H1 (cell line): ENCODE data around the gene NIN. TPM values are rescaled to one million over a fixed set of nuclear protein-coding genes. Genes with fewer than 3 reads are reported as not detected.

Experiments used
- CTCF ChIA-PET: fragments of 300-600 bp; sonication (Branson Sonifier 250); formaldehyde crosslinking; loops from one replicate; lab custom pipeline; 2021; ENCODE audit not compliant: partially characterized antibody; lab: Charles Lee
- POLR2A ChIA-PET: fragments of 300-600 bp; sonication (Branson Sonifier 250); formaldehyde crosslinking; loops from one replicate; lab custom pipeline; 2021; ENCODE audit warnings: inconsistent platforms; ENCODE audit not compliant: partially characterized antibody; lab: Charles Lee
- DNase-seq, 2 experiments: peaks; one replicate each; pipeline versions ENCODE4 v3.0.0 to v3.0.0-alpha.2; 2010 to 2022; ENCODE audit warnings: low spot score in 2 of 2, low read depth in 1 of 2, mixed read lengths in 1 of 2
- FAIRE-seq: peaks from 2 replicates; lab custom pipeline; 2011; peaks lifted over from hg19 to GRCh38; lab: Jason Lieb, UNC
- H2AFZ ChIP-seq: 2 replicates; pipeline ENCODE4 v1.8.1; 2012; ENCODE audit warnings: low read length, inconsistent platforms
- H2AK5ac ChIP-seq: 2 replicates; pipeline ENCODE4 v1.6.1; 2013; ENCODE audit warnings: low read depth, low read length
- H2BK120ac ChIP-seq: replicated peaks from 2 replicates; pipeline ENCODE3; 2013; ENCODE audit warnings: low read depth, low read length, inconsistent platforms
- H2BK12ac ChIP-seq: 2 replicates; pipeline ENCODE4 v1.6.1; 2013; ENCODE audit warnings: low read depth, low read length
- H2BK15ac ChIP-seq: 2 replicates; pipeline ENCODE4 v1.6.1; 2013; ENCODE audit warnings: low read length
- H2BK20ac ChIP-seq: 2 replicates; pipeline ENCODE4 v1.6.1; 2013; ENCODE audit warnings: low read length
- H2BK5ac ChIP-seq: 2 replicates; pipeline ENCODE4 v1.6.1; 2013; ENCODE audit warnings: low read depth, low read length
- H3K14ac ChIP-seq: 2 replicates; pipeline ENCODE4 v1.6.1; 2013; ENCODE audit warnings: inconsistent platforms; ENCODE audit not compliant: insufficient read length
- H3K18ac ChIP-seq: 2 replicates; pipeline ENCODE4 v1.6.1; 2013; ENCODE audit warnings: low read length; ENCODE audit errors: extremely low read depth
- H3K23ac ChIP-seq: 2 replicates; pipeline ENCODE4 v1.6.1; 2013; ENCODE audit warnings: inconsistent platforms; ENCODE audit not compliant: insufficient read length
- H3K23me2 ChIP-seq: 2 replicates; pipeline ENCODE4 v1.6.1; 2013; ENCODE audit warnings: low read depth, low read length
- H3K27ac ChIP-seq: 2 replicates; pipeline ENCODE4 v1.6.1; 2011; ENCODE audit warnings: low read depth, low read length, inconsistent platforms
- H3K27me3 ChIP-seq, 4 experiments: replicated peaks in 1 of 4; 1 replicate in 1 of 4; 2 replicates in 3 of 4; pipeline versions ENCODE4 v1.6.1 to v1.8.1; 2011 to 2013; ENCODE audit warnings: low read length in 3 of 4, mild to moderate bottlenecking in 3 of 4, inconsistent platforms in 2 of 4, mixed read lengths in 2 of 4, moderate library complexity in 1 of 4; ENCODE audit not compliant: control insufficient read depth in 3 of 4, insufficient read depth in 3 of 4; ENCODE audit errors: extremely low read depth in 1 of 4
- H3K36me3 ChIP-seq, 4 experiments: 2 replicates each; pipeline versions ENCODE4 v1.6.1 to v1.8.1; 2011 to 2013; ENCODE audit warnings: mild to moderate bottlenecking in 4 of 4, low read length in 3 of 4, moderate library complexity in 2 of 4, control low read depth in 1 of 4, inconsistent platforms in 1 of 4; ENCODE audit not compliant: insufficient read depth in 4 of 4, control insufficient read depth in 2 of 4
- H3K4ac ChIP-seq: replicated peaks from 2 replicates; pipeline ENCODE3; 2013; ENCODE audit warnings: low read length, low read depth, mixed read lengths, inconsistent platforms; ENCODE audit not compliant: insufficient read length
- H3K4me1 ChIP-seq, 4 experiments: replicated peaks in 1 of 4; 1 replicate in 1 of 4; 2 replicates in 3 of 4; pipeline versions ENCODE4 v1.6.1 to v1.8.1; 2011 to 2013; ENCODE audit warnings: low read length in 3 of 4, inconsistent platforms in 2 of 4, mixed read lengths in 1 of 4; ENCODE audit not compliant: insufficient read depth in 4 of 4, control insufficient read depth in 3 of 4
- H3K4me2 ChIP-seq, 2 experiments: 2 replicates each; pipeline versions ENCODE4 v1.6.1 to v1.8.1; 2011 to 2013; ENCODE audit warnings: low read depth in 2 of 2, low read length in 2 of 2, control low read depth in 1 of 2, inconsistent platforms in 1 of 2, mild to moderate bottlenecking in 1 of 2; ENCODE audit not compliant: insufficient read depth in 1 of 2
- H3K4me3 ChIP-seq, 4 experiments: fragments of 200-600, 300-600 bp in 1 of 4; sonication (generic), shearing (Covaris generic), sonication (Bioruptor Twin) in 1 of 4; 2 replicates each; pipeline versions ENCODE4 v1.5.1 to v1.8.1; 2011 to 2016; ENCODE audit warnings: low read length in 4 of 4, low read depth in 3 of 4, control low read depth in 2 of 4, inconsistent platforms in 2 of 4, mild to moderate bottlenecking in 2 of 4, mixed read lengths in 1 of 4, moderate library complexity in 1 of 4; ENCODE audit not compliant: insufficient read depth in 2 of 4; ENCODE audit errors: extremely low read depth in 1 of 4
- H3K56ac ChIP-seq: replicated peaks from 2 replicates; pipeline ENCODE3; 2013; ENCODE audit warnings: low read depth, mild to moderate bottlenecking, mixed read lengths, low read length, inconsistent platforms; ENCODE audit not compliant: insufficient read length
- H3K79me1 ChIP-seq: 2 replicates; pipeline ENCODE4 v1.6.1; 2013; ENCODE audit warnings: low read depth, low read length, control low read depth
- H3K79me2 ChIP-seq, 2 experiments: 2 replicates each; pipeline versions ENCODE4 v1.6.1 to v1.8.1; 2012 to 2013; ENCODE audit warnings: low read length in 2 of 2, mild to moderate bottlenecking in 2 of 2, inconsistent platforms in 1 of 2; ENCODE audit not compliant: insufficient read depth in 2 of 2, control insufficient read depth in 1 of 2
- H3K9ac ChIP-seq, 4 experiments: replicated peaks in 1 of 4; 1 replicate in 1 of 4; 2 replicates in 3 of 4; pipeline versions ENCODE4 v1.6.1 to v1.8.1; 2011 to 2013; ENCODE audit warnings: low read depth in 3 of 4, low read length in 3 of 4, control low read depth in 2 of 4, mild to moderate bottlenecking in 2 of 4, moderate library complexity in 2 of 4, inconsistent platforms in 1 of 4; ENCODE audit errors: extremely low read depth in 1 of 4
- H3K9me3 ChIP-seq, 2 experiments: 2 replicates each; pipeline versions ENCODE4 v1.6.1 to v1.8.1; 2012 to 2013; ENCODE audit warnings: mild to moderate bottlenecking in 2 of 2, moderate library complexity in 2 of 2, control low read depth in 1 of 2, inconsistent platforms in 1 of 2, low read depth in 1 of 2, low read length in 1 of 2, mixed read lengths in 1 of 2; ENCODE audit not compliant: insufficient read depth in 2 of 2
- H4K20me1 ChIP-seq, 2 experiments: replicated peaks in 1 of 2; 2 replicates each; pipeline versions ENCODE3 to v1.8.1; 2011 to 2013; ENCODE audit warnings: inconsistent platforms in 2 of 2, low read length in 2 of 2, mild to moderate bottlenecking in 1 of 2; ENCODE audit not compliant: insufficient read depth in 2 of 2, control insufficient read depth in 1 of 2
- H4K5ac ChIP-seq: 2 replicates; pipeline ENCODE4 v1.6.1; 2013; ENCODE audit warnings: low read length, low read depth, mixed read lengths, inconsistent platforms; ENCODE audit not compliant: insufficient read length
- H4K8ac ChIP-seq: 2 replicates; pipeline ENCODE4 v1.8.0; 2013; ENCODE audit warnings: mild to moderate bottlenecking, moderate library complexity, low read length, inconsistent platforms; ENCODE audit not compliant: insufficient read depth; ENCODE audit errors: extremely low read depth
- H4K91ac ChIP-seq: replicated peaks from 2 replicates; pipeline ENCODE3; 2013; ENCODE audit warnings: low read length, mixed read lengths, inconsistent platforms; ENCODE audit not compliant: insufficient read length
- CHD1 ChIP-seq: IDR thresholded peaks from 2 replicates; pipeline ENCODE4 v1.6.1; 2012; ENCODE audit warnings: low read depth, low read length, improper control_type of control experiment
- CHD2 ChIP-seq: IDR thresholded peaks from 2 replicates; pipeline ENCODE4 v1.6.1; 2012; ENCODE audit warnings: low read length, improper control_type of control experiment
- HDAC6 ChIP-seq: IDR thresholded peaks from one replicate; pipeline ENCODE4 v1.7.1; 2012; ENCODE audit warnings: low read depth, mild to moderate bottlenecking, inconsistent platforms, low read length, moderate library complexity
- MAFK ChIP-seq: IDR thresholded peaks from 2 replicates; pipeline ENCODE4 v1.6.1; 2012; ENCODE audit warnings: low read depth, mild to moderate bottlenecking, improper control_type of control experiment, low read length
- NRF1 ChIP-seq: IDR thresholded peaks from 2 replicates; pipeline ENCODE4 v1.6.1; 2011; ENCODE audit warnings: mild to moderate bottlenecking, low read depth, low read length, improper control_type of control experiment
- PHF8 ChIP-seq: fragments of 200-600 bp; sonication (generic); conservative IDR thresholded peaks from 2 replicates; pipeline ENCODE4 v1.7.1; 2012; ENCODE audit warnings: low read depth, mild to moderate bottlenecking, inconsistent platforms, low read length, moderate library complexity
- POLR2A ChIP-seq, 2 experiments: IDR thresholded peaks; 1 replicate in 1 of 2; 2 replicates in 1 of 2; pipeline ENCODE4 v1.6.1; 2011; ENCODE audit warnings: low read depth in 2 of 2, low read length in 2 of 2, mild to moderate bottlenecking in 2 of 2; ENCODE audit errors: control extremely low read depth in 1 of 2
- RBBP5 ChIP-seq: IDR thresholded peaks from 2 replicates; pipeline ENCODE4 v1.7.1; 2012; ENCODE audit warnings: low read depth, mild to moderate bottlenecking, inconsistent platforms, low read length, moderate library complexity, borderline replicate concordance
- SAP30 ChIP-seq: fragments of 300-600 bp; sonication (generic); IDR thresholded peaks from 2 replicates; pipeline ENCODE4 v1.7.1; 2012; ENCODE audit warnings: low read length, moderate library complexity, mild to moderate bottlenecking, inconsistent platforms; ENCODE audit not compliant: insufficient read depth, insufficient replicate concordance
- SIRT6 ChIP-seq: IDR thresholded peaks from one replicate; pipeline ENCODE4 v1.7.1; 2012; ENCODE audit warnings: low read length, inconsistent platforms
- SIX5 ChIP-seq: IDR thresholded peaks from 2 replicates; pipeline ENCODE4 v1.6.1; 2011; ENCODE audit warnings: mild to moderate bottlenecking, low read depth, low read length
- SP2 ChIP-seq: IDR thresholded peaks from 2 replicates; pipeline ENCODE4 v1.6.1; 2012; ENCODE audit warnings: mild to moderate bottlenecking, low read length, inconsistent platforms
- TAF7 ChIP-seq: optimal IDR thresholded peaks from 2 replicates; pipeline ENCODE3; 2011; ENCODE audit warnings: low read depth, mild to moderate bottlenecking, inconsistent platforms, low read length, moderate library complexity, borderline replicate concordance
- TEAD4 ChIP-seq: IDR thresholded peaks from 2 replicates; pipeline ENCODE4 v1.6.1; 2012; ENCODE audit warnings: low read depth, low read length, inconsistent platforms, mixed read lengths
- WGBS, 2 experiments: shearing (Covaris generic) in 1 of 2; methylation state at CpG; one replicate each; pipeline versions ENCODE4 v1.1.6 to v1.1.7; 2013 to 2015; ENCODE audit warnings: low lambda C conversion rate in 2 of 2, mixed read lengths in 2 of 2, inconsistent platforms in 1 of 2, low coverage in 1 of 2, missing lambda C conversion rate in 1 of 2; ENCODE audit not compliant: insufficient replicate concordance in 2 of 2, insufficient coverage in 1 of 2, insufficient read length in 1 of 2; ENCODE audit errors: extremely low coverage in 1 of 2, missing lambda C conversion rate in 1 of 2; 5-methylcytosine and 5-hydroxymethylcytosine counted together
- polyA plus RNA-seq, 7 experiments: library from polyadenylated mRNA; depleted of rRNA in 3 of 7; stranded (reverse) in 5 of 7; unstranded in 2 of 7; fragments of >200 nt in 5 of 7; fragments of 200-250 nt in 2 of 7; gene quantifications; 1 replicate in 5 of 7; 2 replicates in 1 of 7; 4 replicates in 1 of 7; pipeline versions ENCODE4 v1.2.1 to v1.2.3, GENCODE V29; 2011 to 2013; ENCODE audit warnings: missing spikeins in 2 of 7, mixed read lengths in 2 of 7
- total RNA-seq: library from RNA; stranded (reverse); fragmentation: NEBNext Ultra II Directional; extraction: Animal tissue kit (Norgen Biotek cat#: 25700); gene quantifications from 2 replicates; pipeline ENCODE4 v1.2.1, GENCODE V29; 2021

Gene NIN
- total and polyA plus RNA-seq, 2 of the 8 experiments (the other 6 are each of a cell fraction or from before 2014, with no cell fraction given), result 3.2 to 21.3 TPM

DNA sequence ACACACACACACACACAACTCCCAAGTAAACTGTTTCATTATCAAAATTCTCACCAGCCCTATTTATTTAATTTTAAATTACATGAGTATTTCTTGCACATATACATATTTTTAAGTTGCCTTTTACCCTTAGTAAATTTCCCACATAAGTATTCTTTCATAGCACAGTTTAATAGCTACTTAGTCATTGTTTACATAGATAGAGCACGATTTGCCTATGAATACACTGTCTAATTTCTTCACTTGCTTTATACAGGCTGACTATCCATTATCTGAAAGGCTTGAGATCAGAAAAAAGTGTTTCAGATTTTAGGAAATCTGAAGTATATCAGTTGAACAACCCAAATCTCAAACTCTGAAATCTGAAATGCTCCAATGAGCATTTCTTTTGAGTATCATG is 30.9 kb downstream of the NIN start:
- H3K4me1 ChIP-seq, result no peaks in the 10 kb centered on the region
- 85% methylated on average over 1 of the region's 1 CpG; no CpG with 5 or more reads in 1 of the 2 experiments for WGBS, 2 experiments
- no peak overlapping the region for H2BK15ac ChIP-seq
- no peak overlapping the region for H3K27ac ChIP-seq
- no peak overlapping the region for H2BK12ac ChIP-seq
- no peak overlapping the region for H3K4ac ChIP-seq
- no peak overlapping the region for H2BK20ac ChIP-seq
- no peak overlapping the region for H2AK5ac ChIP-seq
- POLR2A ChIA-PET, result interaction anchor here (0.8 to 1.5 kb wide), 2 partner anchors 10 to 30 kb away, joined by 3 to 4 read pairs; no protein-coding TSS in a partner anchor
- no peak overlapping the region for H2AFZ ChIP-seq
- H3K36me3 ChIP-seq, result no peaks in the 10 kb centered on the region
- H3K4me3 ChIP-seq, result no peak overlapping the region
- H3K79me1 ChIP-seq, result no peaks in the 10 kb centered on the region
- no peak overlapping the region for H3K23ac ChIP-seq
- no peaks in the 10 kb centered on the region for H3K9me3 ChIP-seq
- H4K91ac ChIP-seq, result no peak overlapping the region
- no peak overlapping the region for H2BK120ac ChIP-seq
- H4K5ac ChIP-seq, result no peak overlapping the region
- no peaks in the 10 kb centered on the region for H3K27me3 ChIP-seq
- CTCF ChIA-PET, result interaction anchor here (0.7 to 1.6 kb wide), 3 partner anchors 16 to 920 kb away, joined by 3 read pairs; no protein-coding TSS in a partner anchor
- no peak overlapping the region for H4K8ac ChIP-seq
- no peak overlapping the region for H3K9ac ChIP-seq
- no peak overlapping the region for H3K56ac ChIP-seq
- no peaks in the 10 kb centered on the region for H3K79me2 ChIP-seq
- H3K4me2 ChIP-seq, result no peak overlapping the region
- no peak overlapping the region for H3K18ac ChIP-seq
- FAIRE-seq (no peak), DNase-seq (no peak)
- no peaks in the 10 kb centered on the region for H3K23me2 ChIP-seq
- H2BK5ac ChIP-seq, result no peak overlapping the region
- H4K20me1 ChIP-seq, result no peaks in the 10 kb centered on the region
- H3K14ac ChIP-seq, result no peak overlapping the region
- TF ChIP-seq RBBP5, result no peak
- no peak for TF ChIP-seq SIX5
- TF ChIP-seq CHD1, result no peak
- TF ChIP-seq TAF7, result no peak
- no peak for TF ChIP-seq SIRT6
- no peak for TF ChIP-seq SP2
- TF ChIP-seq HDAC6, result no peak
- no peak for TF ChIP-seq NRF1
- TF ChIP-seq TEAD4, result no peak
- TF ChIP-seq POLR2A (IDR thresholded peaks at IDR 0.05; ENCODE audit: control extremely low read depth in 1 of 2, low read depth in 2 of 2, low read length in 2 of 2), result no peak
- no peak for TF ChIP-seq PHF8
- TF ChIP-seq SAP30, result no peak
- TF ChIP-seq CHD2, result no peak
- TF ChIP-seq MAFK, result no peak
